ENCODE results near the gene NTRK2. TPM values are rescaled to one million over a fixed set of nuclear protein-coding genes. Genes with fewer than 3 reads are reported as not detected.
A peak's percentile ranks its signal among the peaks of the same experiment; 100 is the strongest.

NTRK2 gene
- total RNA-seq, 4 donors from 2014 or later, result 2.6 to 8.5 (median 6.0) TPM

DNA sequence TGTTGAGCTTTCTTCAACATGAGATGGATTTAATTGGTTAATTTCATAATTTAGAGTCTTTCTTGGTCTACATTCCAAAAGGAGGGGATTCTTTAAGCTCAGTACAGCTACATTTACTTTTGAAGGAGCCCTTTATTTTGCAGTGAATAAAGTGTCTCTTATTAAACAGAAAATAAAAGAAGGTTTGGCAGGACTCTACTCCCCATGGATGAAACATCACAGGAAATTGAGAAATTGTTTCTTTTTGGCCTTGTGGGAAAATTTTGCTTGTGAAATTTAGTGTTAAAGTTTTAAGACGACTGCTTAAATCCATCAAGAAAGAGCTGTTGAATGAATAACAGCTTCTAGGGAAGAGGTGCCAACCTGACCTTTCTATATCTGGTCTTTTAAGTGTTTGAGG, 187.7 kb downstream of the NTRK2 start:
- H3K27ac ChIP-seq, result peak overlapping the region in 3 of 4 donors; percentile 39 to 60 (median 57)
- no peaks in the 10 kb centered on the region for H3K9me3 ChIP-seq
- 25 to 33% methylated on average over 1 of the region's 1 CpG for WGBS, 2 donors (ENCODE audit: low coverage in 1 of 2)
- ATAC-seq, result peak; percentile 13
- TF ChIP-seq EP300 (IDR thresholded peaks at IDR 0.05), result no peak
- TF ChIP-seq POLR2A (IDR thresholded peaks at IDR 0.05), result no peak
- TF ChIP-seq, protein P1, sequence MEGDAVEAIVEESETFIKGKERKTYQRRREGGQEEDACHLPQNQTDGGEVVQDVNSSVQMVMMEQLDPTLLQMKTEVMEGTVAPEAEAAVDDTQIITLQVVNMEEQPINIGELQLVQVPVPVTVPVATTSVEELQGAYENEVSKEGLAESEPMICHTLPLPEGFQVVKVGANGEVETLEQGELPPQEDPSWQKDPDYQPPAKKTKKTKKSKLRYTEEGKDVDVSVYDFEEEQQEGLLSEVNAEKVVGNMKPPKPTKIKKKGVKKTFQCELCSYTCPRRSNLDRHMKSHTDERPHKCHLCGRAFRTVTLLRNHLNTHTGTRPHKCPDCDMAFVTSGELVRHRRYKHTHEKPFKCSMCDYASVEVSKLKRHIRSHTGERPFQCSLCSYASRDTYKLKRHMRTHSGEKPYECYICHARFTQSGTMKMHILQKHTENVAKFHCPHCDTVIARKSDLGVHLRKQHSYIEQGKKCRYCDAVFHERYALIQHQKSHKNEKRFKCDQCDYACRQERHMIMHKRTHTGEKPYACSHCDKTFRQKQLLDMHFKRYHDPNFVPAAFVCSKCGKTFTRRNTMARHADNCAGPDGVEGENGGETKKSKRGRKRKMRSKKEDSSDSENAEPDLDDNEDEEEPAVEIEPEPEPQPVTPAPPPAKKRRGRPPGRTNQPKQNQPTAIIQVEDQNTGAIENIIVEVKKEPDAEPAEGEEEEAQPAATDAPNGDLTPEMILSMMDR (IDR thresholded peaks at IDR 0.05), result no peak
- TF ChIP-seq POLR2AphosphoS5 (IDR thresholded peaks at IDR 0.05), result peak; percentile 12
- H3K36me3 ChIP-seq, result no peaks in the 10 kb centered on the region
- H3K4me3 ChIP-seq, result no peak overlapping the region
- peaks cover 6 to 51% (median 12%) of the 10 kb centered on the region in 3 donors for H3K4me1 ChIP-seq
- H3K27me3 ChIP-seq, result no peaks in the 10 kb centered on the region

- H3K27ac ChIP-seq, result no peak overlapping the region
- H3K4me1 ChIP-seq, result peaks cover 4 to 39% (median 8%) of the 10 kb centered on the region in 3 donors
- no peak for ATAC-seq
- no peaks in the 10 kb centered on the region for H3K27me3 ChIP-seq
- 46 to 63% methylated on average over 4 to 6 of the region's 6 CpGs for WGBS, 2 donors (ENCODE audit: low coverage in 1 of 2)
- H3K9me3 ChIP-seq, result no peaks in the 10 kb centered on the region
- TF ChIP-seq POLR2A (IDR thresholded peaks at IDR 0.05), result no peak
- H3K4me3 ChIP-seq, result no peak overlapping the region
- no peaks in the 10 kb centered on the region for H3K36me3 ChIP-seq
These were observed 188.8 kb downstream of the NTRK2 start for GRCh38 chr9:84858364-84858763.

DNA sequence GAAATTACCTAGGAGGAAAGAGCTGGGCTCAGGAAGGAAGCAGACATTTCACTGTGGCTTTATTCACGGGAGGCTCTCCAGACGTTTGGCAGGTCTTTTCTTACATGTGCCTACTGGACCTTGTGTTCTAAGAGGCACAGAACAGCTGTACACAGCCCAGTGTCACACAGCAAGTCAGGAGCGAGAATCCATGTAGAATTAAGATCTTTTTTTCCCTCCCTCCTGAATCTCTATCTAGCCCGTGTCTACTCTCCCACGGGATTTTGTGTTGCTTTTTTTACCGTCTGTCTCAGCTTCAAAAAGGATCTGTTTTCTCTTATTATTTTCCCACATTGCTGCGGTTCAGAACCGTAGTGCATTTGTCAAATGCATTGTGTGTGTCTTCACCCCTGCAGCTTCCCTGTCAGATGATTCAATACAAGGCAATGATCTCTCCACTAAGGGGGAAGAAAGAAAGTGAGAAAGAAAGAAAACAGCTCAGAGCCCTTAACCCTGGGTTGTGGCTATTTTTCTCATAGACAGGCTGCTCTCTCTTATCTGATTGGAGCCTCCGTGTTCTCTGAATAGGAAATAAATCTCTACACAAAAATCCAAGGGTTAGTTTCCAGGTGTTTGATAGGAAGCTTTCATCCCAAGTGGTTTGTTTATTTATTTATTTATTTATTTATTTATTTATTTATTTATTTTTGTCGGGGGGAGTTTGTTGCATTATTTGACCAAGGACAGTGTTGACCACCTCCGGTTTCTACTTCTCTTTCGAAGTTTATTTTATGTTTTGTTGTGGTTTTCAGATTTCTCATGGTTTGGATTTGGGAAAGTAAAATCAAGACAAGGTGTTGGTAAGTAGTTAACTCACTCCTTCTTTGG, 191.0 kb downstream of the NTRK2 start:
- no peak for TF ChIP-seq POLR2A (IDR thresholded peaks at IDR 0.05)
- TF ChIP-seq POLR2AphosphoS5 (IDR thresholded peaks at IDR 0.05), result no peak
- TF ChIP-seq, protein P1 (IDR thresholded peaks at IDR 0.05), result no peak
- no peak for TF ChIP-seq EP300 (IDR thresholded peaks at IDR 0.05)
- no peaks in the 10 kb centered on the region for H3K36me3 ChIP-seq
- WGBS, 2 donors (ENCODE audit: low coverage in 1 of 2), result 64 to 78% methylated on average over 10 to 12 of the region's 12 CpGs
- no peak overlapping the region for H3K27ac ChIP-seq
- ATAC-seq, result no peak
- peaks cover 4 to 31% (median 8%) of the 10 kb centered on the region in 3 donors for H3K4me1 ChIP-seq
- no peak overlapping the region for H3K4me3 ChIP-seq
- H3K9me3 ChIP-seq, result no peaks in the 10 kb centered on the region
- no peaks in the 10 kb centered on the region for H3K27me3 ChIP-seq

DNA sequence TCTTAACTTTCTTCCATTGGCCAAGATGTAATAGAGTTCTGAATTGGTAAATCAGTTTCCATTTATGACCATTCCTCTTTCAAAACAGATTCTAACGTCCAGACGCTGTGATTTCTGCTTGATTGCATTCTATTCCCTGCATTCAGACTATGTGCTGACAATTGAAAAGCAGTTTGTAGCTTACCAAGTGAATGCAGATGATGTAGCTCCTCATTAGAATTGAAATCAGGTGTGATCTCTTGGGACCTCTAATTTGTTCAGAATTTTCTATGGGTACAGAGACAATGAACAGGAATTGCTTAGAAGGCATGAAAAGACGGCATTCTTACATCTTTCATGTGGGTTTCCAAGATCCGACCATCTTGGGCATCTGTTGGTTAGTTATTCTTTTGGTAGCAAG, 191.9 kb downstream of the NTRK2 start:
- TF ChIP-seq POLR2A (IDR thresholded peaks at IDR 0.05), result no peak
- TF ChIP-seq, protein P1 (IDR thresholded peaks at IDR 0.05), result no peak
- Histone ChIP-seq H3K4me3 (no peak overlapping the region), H3K4me1 (peaks cover under 1 to 22% (median 4%) of the 10 kb centered on the region in 3 donors), H3K36me3 (no peaks in the 10 kb centered on the region), H3K27ac (no peak overlapping the region), H3K27me3 (no peaks in the 10 kb centered on the region), H3K9me3 (no peaks in the 10 kb centered on the region)
- no peak for ATAC-seq
- 36 to 88% methylated on average over 2 to 4 of the region's 4 CpGs for WGBS, 2 donors (ENCODE audit: low coverage in 1 of 2)

GRCh38 chr9:84862308-84862707, 192.8 kb downstream of the NTRK2 start:
- peaks cover 0 to 14% (median 0%) of the 10 kb centered on the region in 3 donors for H3K4me1 ChIP-seq
- H3K36me3 ChIP-seq, result no peaks in the 10 kb centered on the region
- ATAC-seq, result no peak
- no peaks in the 10 kb centered on the region for H3K9me3 ChIP-seq
- WGBS, 2 donors (ENCODE audit: low coverage in 1 of 2), result 94 to 97% methylated on average over 6 to 7 of the region's 7 CpGs
- H3K4me3 ChIP-seq, result no peak overlapping the region
- no peaks in the 10 kb centered on the region for H3K27me3 ChIP-seq
- TF ChIP-seq EP300 (IDR thresholded peaks at IDR 0.05), result no peak
- TF ChIP-seq POLR2AphosphoS5 (IDR thresholded peaks at IDR 0.05), result no peak
- TF ChIP-seq, protein P1 (IDR thresholded peaks at IDR 0.05), result no peak
- no peak for TF ChIP-seq POLR2A (IDR thresholded peaks at IDR 0.05)
- no peak overlapping the region for H3K27ac ChIP-seq

Data from gastroesophageal sphincter (tissue), 4 donors.